HG03432 (cell line): ENCODE results near the gene FMN2.

ENCODE experiments used
- ATAC-seq: cut with Tn5 transposase; IDR thresholded peaks from one replicate; pipeline ENCODE4 v1.9.1; 2021; ENCODE audit warnings: mild to moderate bottlenecking, moderate library complexity; ENCODE audit not compliant: unreplicated experiment

FMN2 gene

DNA sequence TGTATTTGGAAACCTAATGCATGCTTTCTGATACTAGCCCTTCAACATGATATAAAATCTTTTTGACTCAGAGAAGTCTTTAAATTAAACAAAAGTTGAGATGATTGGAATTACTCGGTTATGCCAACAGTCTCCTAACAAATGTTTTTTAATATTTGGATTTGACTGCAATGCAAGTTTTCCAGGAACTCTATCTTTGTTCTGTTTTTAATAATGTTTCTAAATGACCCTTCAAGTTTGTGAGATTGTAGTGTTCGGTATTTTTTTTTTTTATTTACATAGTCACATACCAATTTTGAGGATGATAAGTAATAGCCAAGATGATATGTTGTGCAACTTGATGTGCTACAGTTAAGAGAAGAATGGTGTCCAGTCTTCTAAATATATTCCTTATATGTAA, 258.0 kb downstream of the FMN2 start:
- no peak for ATAC-seq

- ATAC-seq = no peak
Observed at GRCh38 chr1:240350910-240351331, 259.2 kb downstream of the FMN2 start.

GRCh38 chr1:240351690-240352089, 260.0 kb downstream of the FMN2 start:
- ATAC-seq = no peak

DNA sequence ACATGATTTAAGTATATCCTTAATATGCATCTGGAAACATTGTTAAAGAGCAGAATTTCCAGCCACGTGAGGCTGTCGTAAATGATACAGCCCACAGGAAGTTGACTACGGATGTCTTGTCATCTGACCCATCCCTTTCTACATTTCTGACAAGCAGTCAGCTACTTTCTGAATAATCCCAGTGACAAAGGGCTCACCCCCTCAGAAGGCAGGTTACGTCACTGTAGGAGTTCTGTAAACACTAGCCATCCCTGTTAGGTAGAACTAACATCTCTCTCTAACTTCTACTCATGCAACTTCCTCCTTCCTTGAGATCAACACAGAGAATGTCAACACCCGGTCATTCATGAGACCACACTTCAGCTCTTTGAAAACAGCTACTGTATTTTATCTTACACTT, 261.1 kb downstream of the FMN2 start:
- no peak for ATAC-seq

- ATAC-seq = no peak
Observed at GRCh38 chr1:240356568-240356967, 264.9 kb downstream of the FMN2 start.

- no peak for ATAC-seq
Observed at GRCh38 chr1:240362046-240362445, 270.4 kb downstream of the FMN2 start.

DNA sequence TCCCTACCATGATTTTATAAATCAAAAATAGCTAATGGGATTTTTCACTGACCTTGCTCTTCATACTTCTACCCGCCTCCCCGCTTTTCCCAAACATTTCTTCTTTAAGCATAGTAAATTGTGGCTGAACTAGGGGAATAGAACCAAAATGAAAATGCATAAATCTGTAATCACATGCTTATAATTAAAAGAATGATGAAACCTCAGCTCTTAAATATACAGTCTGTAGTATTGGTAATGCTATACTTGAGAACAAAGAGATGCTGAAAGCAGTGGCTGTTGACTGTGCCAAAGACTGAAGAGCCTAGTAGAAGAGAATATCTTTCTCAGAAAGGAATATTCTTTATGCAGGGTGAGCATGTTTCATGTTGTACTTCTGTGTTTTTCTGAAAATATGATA, 271.1 kb downstream of the FMN2 start:
- ATAC-seq = no peak

DNA sequence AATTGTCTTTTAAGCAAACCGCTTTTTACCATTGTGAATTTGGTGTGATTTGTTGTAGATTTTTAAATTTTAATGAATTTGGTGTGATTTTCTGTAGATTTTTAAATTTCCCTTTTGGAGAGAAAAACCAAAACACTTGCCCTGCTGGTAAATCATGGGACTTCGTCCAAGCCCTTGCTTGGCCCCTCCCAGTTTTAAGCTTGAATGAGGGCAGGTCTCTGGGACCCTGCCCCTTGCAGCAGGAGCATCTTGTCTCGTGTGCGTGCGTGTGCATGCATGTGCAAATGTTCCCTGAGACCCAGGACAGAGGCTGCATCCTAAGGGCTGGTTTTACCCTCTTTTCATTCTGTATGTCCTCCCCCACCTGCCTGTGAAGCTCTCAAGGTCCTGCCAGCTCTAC, 271.6 kb downstream of the FMN2 start:
- ATAC-seq = no peak

DNA sequence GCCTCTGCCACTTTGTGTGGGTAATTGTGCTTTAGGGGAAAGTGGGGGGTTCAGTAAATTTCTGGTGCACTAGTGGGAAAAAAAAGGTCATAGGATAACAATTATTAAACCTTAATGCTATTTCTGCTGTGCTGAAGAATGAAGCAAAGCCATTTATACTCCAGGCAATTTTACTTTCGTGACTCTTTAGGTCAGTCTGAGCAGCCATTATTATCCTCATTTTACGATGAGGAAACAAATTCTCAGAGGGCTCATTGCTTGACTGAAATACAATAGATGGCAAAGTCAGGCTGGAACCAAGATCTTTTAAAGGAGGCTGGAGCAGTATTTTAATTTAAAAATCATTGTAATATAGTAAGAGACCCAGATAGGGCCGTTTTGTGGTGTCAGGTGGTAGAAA, 272.2 kb downstream of the FMN2 start:
- no peak for ATAC-seq

GRCh38 chr1:240366636-240367035, 275.0 kb downstream of the FMN2 start:
- no peak for ATAC-seq

DNA sequence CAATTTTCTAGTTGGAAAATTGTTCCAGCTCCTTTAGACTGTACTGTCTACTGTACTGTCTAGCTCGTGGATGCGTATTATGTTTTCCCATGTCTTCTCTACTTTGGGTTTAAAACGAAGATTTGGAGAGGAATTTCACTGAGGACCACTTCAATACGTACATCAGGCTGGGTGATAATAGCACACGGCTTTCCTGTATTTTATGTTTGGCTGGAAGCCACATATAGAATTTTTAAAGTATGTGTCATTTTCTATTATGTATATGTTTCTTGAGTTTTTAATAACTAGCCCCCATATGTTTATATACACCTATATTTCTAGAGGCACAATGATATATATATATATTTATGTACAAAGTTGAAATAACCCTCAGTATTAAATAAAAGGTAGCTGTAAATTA, 293.9 kb downstream of the FMN2 start:
- no peak for ATAC-seq

DNA sequence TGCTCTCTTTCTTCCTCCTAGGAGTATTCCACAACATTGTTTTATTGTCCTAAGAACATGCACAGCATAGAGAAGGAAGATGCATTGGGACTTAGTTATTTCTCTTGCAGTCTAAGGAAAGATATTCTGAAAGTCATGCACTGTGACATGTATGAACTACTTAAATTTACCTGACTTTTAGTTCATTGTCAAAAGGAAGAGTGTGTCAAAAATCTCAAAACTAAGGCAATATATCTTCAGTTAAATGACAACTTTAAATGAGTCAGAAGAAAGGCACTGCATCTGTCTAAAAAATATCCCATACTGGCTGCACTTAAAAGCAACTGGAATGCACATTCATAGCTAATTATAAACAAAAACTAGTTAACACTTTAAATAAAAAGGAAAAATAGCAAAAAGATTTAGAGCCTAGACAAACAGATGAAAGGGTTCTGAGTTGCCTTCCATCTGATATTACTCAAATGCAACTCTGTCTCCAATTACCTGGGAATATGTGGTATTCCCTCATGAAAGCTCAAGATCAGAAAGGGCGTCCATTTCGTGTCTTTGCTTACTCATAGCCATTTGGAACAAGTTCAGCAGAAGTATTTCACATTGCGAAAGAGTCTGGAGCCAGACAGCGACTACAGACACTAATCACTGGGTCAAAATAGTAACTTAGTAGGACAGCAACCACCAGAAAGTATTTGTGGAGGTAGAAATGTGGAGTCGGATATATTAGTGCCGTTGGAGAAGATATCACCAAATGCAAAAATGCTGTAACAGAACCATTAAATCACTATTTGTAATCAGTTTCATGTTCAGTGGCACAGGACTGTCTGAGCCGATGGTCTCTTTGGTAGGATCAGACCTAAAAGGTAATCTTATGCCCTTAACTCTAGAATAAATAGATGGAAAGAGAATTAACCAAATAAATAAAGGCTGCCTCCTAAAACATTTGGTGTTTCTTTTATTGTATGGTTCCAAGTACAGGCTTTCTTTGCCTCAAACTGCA, 294.6 kb downstream of the FMN2 start:
- ATAC-seq = no peak

DNA sequence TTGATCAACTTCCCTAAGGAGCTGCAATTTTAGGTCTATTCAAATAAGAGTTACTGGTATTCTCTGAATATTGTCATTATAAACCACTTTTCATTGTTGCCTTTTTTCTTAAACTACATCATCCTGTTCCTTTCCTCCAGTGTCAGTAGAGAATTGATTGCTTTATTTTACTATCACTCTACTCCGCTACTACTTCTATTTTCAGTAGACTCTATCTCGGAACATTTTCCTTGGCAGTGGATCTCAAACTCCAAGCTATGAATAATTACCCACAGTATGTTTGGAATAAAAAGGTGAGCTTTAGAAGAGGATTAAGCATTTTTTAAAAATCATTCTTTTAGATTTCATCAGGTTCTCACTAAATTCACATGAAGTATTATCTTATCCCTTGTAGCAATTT, 295.4 kb downstream of the FMN2 start:
- no peak for ATAC-seq

DNA sequence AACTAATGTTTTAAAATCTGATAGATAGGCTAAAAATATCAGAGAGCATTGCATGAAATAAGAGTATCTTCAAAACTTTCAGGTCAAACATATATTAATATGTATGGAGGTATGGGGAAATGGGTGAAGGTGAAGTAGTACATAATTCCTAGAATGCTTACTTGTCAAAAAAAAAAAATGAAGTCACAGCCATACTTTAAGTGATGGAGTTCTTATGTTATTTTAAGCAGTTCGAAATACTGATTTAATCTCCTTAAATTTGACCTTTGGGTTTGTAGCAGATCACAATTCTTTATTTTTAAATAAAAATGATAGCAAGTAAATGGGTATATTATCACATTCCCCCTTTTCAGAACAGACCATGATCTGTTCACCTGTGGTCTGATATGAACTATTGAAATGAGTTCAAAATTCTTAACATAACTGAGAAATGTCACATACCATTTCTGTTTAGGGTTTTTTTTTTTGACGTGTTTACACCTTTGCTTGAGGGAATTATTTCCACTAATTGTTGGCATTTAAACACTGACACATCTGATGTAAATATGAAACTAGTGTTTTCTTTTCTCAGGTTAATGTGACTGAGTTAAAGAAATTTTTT, 300.1 kb downstream of the FMN2 start:
- no peak for ATAC-seq

DNA sequence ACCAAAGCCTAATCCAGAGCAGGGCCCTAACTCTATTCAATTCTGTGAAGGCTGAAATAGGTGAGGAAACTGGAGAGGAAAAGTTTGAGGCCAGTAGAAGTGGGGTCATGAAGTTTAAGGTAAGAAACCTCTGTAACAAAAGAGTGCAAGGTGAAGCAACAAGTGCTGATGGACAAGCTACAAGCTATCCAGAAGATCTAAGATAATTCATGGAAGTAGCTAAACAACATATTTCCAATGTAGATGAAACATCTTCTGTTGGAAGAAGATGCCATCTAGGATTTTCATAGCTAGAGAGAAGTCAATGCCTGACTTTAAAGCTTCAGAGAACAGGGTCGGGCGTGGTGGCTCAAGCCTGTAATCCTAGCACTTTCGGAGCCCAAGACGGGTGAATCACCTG, 302.7 kb downstream of the FMN2 start:
- ATAC-seq = no peak

DNA sequence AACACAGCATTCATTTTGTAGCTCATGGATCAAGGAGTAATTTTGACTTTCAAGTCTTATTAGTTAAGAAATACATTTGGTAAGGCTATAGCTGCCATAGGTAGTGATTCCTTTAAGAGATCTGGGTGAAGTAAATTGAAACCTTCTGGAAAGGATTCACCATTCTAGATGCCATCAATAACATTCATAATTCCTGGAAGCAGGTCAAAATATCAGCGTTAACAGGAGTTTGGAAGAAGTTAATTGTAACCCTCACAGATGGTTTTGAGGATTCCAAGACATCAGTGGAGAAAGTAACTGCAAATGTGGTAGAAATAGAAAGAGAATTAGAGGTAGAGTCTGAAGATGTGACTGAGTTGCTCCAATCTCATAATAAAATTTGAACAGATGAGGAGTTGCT, 303.7 kb downstream of the FMN2 start:
- ATAC-seq = no peak

- no peak for ATAC-seq
Observed at GRCh38 chr1:240399381-240399780, 307.7 kb downstream of the FMN2 start.

DNA sequence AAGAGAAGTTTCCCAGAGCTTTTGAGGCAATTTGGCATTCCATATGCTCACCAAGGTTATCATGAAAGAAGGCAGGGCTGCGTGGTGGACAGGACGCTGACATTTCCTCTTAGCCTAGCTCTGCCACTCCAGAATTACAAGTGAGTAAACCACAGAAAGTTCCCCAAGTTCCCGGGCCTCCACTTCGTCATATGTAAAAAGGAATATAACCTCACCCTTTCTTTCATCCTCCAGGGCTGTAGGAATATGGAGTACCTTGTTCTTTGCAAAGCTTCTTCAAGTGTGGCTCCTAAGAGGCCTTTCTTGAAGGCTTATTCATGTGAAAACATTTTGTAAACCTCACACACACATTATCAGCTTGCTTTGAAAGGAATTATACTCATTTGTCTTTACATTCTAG, 310.0 kb downstream of the FMN2 start:
- ATAC-seq = no peak

GRCh38 chr1:240402326-240402725, 310.6 kb downstream of the FMN2 start:
- no peak for ATAC-seq

DNA sequence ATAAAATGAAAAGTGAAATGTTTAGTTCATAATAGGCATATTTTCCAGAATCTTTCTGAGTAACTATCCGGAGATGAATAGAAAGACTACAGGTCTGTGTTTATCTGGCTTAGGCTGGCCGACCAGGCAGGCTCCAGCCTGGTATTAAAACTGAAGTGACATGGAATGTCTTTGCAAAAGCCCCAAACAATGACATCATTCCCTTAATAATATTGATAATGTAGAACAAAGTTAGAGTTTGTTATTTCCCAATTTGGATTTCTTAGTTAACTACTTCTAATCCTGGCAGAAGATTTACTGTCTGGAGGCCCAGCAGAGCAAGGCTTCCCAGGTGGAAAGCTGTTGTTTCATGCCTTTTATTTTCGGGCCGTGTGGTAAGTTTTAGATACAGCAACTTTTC, 312.6 kb downstream of the FMN2 start:
- no peak for ATAC-seq

- ATAC-seq = no peak
Observed at GRCh38 chr1:240405751-240406150, 314.1 kb downstream of the FMN2 start.

DNA sequence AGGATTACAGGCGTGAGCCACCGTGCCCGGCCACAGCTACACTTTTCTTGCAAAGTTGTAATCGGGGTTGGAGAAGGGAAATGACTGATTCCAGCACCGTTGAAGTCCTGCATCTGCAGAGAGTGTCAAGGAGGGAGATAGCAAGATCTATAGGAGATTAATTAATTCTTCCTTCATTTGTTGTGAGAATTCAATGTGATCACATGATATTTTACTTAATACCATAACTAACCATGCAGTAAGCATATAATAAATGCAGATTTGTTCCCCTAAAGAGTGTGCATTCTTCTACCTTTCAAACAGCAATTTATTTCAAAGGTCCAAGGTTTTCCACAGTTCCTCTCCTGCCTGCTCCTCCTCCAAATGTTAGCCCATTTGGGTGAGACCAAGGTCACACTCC, 315.7 kb downstream of the FMN2 start:
- ATAC-seq = no peak
